CD4-positive, alpha-beta T cell treated with Interleukin-12 subunit alpha and Interleukin-12 subunit beta, for 1 hour (primary cell): ENCODE data around the gene LIN54.
"Not testable (repeated sequence)": the region's sequence is repeated elsewhere in the genome, so short reads cannot be mapped to it uniquely, and the experiment has no call there.

ENCODE experiments used
- DNase-seq: peaks from one replicate; pipeline ENCODE4 v3.0.0-alpha.2; 2020

Gene LIN54

DNA sequence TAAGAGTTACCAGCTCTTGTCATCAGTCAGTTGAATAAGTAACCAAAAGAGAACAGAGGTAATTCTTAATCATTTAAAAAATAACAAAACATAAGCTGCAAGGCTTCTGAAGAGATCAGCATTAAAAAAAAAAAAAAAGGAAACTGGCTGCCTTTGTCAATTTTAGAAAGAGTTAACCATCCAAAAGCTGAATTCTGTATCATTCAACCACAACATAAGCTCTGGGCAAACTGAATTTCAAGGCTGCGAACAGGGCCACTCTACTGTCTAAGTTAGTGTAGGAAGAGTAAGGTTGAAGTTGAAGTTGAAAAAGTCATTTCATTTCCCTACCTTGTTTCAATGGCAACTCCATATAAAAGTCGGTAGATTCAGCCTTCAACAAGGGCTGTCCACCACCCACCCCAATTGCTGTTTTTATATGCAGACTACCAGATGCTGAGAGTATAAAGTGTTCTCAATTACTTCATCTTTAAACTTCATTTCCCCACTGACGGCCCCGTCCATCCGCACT lies 1.1 kb upstream of the LIN54 start:
- no peak for DNase-seq

DNA sequence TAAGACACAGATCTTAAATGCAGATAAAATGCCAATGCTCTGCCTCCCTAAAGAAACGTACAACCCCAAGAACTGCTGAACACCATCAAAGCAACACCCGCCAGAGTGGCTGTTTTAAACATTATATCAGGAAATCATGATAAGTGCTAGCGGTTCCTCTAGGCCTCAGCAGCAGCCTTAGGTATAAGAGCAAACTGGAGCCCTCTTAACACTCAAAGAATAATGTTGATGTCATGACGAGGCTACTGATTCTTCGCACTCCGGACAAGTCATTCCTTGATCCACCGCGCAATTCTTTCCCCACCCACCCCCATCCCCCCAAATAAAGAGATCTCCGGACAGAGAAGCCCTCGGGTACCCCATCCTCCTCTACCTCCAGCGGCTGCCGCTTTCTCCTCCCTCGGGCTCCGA lies 507 bp downstream of the LIN54 start:
- DNase-seq = peak; percentile 27

DNA sequence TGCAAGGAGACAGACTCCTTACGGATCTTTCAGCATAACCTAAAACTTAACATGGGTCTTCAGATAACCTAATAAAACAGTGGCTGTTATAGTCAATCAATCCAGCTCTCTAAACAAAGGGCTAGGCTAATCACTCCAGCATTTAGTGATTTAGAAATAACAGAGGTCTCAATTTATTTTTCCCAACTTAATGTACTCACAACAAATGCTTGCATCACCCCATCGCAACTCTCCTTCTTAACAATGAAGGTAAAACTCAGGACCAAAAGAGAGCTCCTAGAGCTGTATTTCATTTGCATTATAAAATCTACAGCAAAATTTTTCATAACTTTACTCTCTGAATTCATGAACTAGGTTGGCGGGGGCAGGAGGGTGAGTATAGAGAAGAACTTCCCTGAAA lies 1.1 kb downstream of the LIN54 start:
- DNase-seq = no peak

DNA sequence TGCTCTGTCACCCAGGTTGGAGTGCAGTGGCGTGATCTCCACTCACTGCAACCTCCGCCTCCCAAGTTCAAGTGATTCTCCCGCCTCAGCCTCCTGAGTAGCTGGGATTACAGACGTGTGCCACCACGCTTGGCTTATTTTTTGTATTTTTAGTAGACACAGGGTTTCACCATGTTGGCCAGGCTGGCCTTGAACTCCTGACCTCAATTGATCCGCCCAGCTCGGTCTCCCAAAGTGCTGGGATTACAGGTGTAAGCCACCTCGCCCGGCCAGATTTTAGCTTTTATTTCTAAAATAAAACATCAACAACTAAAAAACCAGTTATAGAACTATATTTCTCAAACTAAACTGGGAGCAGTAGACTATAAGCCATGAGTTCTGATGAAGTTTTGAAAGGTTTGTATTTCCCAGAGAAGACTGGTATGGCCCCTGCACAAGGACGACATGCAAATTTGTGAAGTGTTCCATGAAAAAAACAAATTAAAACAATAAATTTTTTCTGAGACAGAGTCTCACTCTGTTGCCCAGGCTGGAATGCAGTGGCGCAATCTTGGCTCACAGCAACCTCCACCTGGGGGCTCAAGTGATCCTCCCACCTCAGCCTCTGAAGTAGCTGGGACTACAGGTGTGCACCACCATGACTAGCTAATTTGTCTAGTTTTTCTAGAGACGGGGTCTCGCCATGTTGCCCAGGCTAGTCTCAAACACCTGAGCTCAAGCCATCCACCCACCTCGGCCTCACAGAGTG lies 7.4 kb downstream of the LIN54 start:
- DNase-seq = not testable (repeated sequence)

DNA sequence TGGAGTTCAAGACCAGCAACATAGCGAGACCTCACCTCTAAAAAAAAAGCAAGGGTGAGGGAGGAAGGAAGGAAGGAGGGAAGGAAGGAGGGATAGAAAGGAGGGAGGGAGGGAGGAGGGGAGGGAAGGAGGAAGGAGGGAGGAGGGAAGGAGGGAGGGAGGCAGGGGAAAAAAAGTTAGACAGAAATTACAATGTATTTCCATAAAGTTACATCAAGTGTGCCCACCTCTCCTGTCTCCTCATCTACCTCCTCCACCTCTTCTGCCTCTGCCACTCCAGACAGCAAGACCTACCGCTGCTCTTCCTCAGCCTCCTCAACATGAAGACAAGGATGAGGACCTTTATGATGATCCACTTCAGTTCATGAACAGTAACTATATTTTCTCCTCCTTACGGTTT lies 8.3 kb downstream of the LIN54 start:
- DNase-seq = no peak

DNA sequence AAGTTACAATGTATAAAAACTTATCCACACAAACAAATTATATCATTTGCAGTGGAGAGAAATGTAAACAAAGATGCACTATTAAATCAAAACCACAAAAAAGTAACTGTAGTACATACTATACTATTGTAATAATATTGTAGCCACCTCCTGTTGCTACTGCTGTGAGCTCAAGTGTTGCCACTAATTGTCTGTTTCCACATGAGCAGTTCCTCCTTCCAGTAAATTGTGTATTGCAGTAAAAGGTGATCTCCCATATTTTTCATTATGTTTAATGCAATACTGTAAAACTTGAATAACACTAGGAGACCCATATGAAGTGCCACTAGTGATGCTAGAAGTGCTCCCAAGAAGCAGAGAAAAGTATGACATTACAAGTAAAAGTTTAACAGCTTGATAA lies 11.7 kb downstream of the LIN54 start:
- no peak for DNase-seq

DNA sequence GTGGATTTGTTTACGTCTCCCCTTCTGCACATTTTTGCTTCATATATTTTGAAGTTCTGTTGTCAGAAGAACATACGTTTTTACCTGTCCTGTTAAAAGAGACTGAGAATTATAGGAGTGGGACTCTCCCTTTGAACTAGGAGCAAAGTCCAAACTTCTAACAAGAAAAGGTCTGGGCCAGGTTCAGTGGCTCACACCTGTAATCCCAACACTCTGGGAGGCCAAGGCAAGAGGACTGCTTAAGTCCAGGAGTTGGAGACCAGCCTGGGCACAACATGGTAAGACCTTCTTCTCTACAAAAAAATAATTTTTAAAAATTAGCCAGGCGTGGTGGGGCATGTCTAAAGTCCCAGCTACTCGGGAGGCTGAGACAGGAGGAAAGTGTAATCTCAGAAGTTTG lies 15.8 kb downstream of the LIN54 start:
- no peak for DNase-seq

DNA sequence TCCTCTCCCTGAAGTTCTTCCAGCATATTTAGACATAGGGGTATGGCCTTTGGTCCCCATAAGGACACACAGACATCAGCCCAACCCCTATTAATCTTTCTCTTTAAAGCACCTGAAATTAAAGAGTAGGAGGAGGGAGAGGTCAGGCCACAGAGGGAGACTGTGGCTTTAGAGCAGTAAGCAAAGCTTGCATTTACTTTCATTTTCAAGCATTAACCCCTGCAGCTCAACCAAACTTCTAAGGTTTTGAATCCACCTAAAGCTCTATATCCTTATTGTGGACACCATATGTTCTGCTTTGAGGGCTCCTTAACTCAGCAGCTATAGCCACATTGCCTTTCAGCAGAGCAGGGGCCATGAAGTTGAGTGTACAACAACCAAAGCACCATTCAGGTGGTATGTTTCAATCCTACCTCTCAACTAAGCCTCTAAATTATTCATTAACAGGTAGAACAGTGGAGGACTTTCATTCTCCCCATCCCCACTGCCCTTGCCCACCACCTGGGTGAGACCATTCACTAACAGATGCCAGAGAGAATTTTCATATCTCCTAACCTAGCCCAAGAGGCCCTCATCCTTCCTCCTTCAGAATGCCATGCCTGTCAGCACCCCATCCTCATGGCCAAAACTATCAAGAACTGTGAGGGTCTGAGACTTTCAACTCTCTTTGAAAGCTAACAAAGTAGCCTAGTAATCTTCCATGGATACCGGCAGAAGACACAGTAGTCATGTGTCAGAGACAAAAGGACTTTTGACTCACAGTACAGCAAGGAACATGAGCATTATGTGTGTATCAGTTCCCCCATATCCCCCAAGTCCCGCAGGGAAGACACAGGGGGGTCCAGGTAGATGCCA lies 20.8 kb downstream of the LIN54 start:
- DNase-seq = peak; percentile 38

DNA sequence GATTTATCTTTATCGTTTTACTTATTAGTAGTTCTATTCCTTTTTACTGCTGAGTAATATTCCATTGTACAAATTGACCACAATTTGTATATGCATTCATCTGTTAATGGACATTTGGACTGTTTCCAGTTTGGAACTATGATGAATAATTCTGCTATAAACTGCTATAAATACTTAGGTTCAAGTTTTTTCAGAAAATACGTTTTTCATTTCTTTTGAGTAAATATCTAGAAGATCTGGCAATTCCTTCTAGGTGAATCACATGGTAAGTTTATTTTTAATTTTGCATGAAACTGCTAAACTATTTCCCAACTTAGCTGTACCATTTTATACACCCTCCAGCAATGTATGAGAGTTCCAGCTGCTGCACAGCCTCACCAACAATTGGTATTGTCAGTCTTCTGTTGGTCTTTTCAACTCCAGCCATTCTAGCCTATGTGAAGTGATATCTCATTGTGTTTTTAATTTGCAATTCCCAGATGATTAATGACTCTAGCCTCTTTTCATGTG lies 22.2 kb downstream of the LIN54 start:
- DNase-seq = no peak

DNA sequence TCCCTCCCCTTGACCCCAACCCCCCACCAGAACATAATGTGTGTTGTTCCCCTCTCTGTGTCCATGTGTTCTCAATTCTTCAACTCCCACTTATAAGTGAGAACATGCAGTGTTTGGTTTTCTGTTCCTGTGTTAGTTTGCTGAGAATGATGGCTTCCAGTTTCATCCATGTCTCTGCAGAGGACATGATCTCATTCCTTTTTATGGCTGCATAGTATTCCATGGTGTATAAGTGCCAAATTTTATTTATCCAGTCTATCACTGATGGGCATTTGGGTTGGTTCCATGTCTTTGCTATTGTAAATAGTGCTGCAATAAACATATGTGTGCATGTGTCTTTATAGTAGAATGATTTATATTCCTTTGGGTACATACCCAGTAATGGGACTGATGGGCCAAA lies 23.1 kb downstream of the LIN54 start:
- not testable (repeated sequence) for DNase-seq

DNA sequence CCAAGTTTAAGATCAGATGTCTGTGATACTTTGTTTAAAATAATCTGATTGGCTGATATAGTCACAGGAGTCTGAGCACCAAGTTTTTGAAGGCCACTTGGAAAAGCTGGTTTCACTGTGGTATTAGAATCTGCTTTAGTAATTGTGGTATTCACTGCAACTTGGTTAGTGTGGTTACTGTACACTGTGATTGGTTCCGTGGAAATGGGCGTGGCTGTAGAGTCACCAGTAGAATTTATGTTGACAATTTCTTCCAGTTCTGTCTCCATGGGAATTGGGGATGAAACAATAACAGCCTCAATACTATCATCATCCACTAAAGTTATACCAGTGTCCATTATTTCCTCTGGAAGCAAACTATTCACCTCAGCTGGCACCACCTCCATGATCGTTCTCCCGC lies 26.2 kb downstream of the LIN54 start:
- no peak for DNase-seq

DNA sequence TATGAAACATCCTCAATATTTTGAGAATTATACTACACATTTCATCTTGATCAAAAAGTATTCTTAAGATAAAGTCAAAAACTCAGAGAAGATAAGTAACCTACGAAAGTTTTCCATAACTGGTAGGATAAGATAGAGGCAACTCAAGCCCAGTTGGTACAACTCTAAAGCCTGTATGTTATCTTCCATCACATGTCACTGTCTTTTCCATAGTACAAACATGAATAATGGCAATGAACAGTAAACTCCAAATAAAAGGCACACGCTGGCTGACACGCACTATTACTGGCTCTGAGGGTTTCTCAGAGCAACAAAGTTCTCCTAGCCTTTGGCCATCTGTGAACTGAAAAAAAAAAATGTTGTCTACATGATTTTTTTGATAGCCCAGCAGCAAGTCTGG lies 27.2 kb downstream of the LIN54 start:
- no peak for DNase-seq

DNA sequence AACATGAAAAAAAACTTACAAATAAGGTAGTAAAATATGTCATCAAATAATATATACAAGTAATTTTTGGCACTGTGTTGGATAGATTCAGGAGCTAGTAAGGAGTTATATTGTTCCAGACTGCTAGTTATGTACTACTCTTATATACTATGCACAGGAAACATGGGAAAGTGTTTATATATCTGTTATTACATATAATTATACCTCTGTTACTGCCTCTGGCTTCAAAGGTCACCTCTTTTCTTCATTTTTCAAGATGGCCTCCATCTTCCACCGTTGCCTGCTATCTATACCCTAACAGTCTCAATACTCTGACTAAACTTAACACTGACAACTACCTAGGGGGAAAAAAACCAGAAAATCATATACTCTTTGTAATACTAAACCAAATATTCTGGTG lies 29.5 kb downstream of the LIN54 start:
- DNase-seq = no peak

DNA sequence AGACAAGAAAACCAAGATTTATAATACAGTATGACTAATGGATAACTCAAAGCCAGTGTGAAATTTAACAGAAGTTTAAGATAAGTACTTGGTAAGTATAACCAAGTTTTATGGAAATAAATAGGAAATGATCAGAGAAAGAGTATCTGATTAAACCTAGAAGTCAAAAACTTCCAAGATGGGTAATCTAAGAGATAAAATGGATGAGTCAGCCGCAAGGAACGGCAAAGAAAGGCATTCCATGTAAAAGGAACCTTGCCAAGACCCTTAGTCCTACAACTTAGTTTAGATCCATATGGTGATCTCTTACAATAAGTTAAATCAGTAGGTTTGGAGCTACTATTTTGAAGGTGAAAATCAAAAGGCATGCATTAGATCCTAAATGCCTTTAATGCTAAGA lies 34.8 kb downstream of the LIN54 start:
- no peak for DNase-seq

DNA sequence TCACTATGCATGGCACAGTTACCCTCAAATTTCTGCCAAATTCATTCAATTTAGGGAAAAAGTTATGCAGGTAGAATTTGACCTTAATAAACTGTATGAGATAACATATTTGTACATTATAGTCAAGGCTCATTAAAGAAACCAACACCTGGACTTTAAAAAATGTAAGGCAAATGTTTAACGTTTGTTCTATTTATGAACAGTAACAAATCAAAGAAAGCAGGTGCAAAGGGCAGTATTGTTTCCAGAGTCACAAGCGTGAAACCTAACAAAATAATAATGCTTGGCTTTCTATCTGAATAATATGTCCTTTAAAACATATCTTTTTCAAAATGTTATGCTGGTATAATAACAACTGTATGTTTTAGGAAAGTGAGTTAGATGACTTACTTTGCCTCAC lies 41.2 kb downstream of the LIN54 start:
- no peak for DNase-seq

DNA sequence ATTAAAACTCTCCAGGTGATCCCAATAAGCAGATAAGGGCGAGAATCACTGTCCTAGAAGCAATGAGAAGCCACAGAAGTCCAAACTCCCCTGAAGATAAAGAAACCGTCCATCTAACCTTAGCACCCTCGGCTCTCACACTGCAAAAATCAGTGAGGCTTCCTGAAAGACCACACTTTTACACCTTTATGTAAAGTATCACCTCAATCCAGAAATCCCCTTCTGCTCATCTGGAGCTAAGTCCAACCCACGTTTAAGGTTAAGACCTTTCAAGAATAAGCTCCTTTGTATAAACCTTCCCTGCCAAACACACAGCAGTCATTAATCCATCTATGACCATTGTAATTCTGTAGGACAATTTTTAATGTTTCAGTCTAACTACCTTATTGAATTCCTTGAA lies 41.7 kb downstream of the LIN54 start:
- no peak for DNase-seq

DNA sequence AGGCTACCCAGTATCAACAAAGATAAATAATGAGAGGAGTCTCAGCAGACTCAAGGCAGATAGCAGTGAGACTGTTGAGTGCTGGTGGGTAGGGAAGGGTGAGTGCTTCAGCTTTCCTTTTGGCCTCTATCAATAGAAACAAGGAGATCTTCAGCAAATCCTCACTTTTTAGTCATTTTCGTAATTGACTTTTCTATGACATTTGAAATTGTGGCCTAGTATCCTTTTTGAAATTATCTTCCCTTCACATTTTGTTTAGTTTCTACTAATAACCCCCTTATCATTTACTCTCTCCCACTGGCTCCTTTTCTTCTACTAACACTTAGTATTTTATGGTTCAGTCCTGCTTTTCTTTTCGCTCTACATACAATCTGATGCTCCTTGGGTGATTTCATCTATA lies 44.9 kb downstream of the LIN54 start:
- DNase-seq = no peak

DNA sequence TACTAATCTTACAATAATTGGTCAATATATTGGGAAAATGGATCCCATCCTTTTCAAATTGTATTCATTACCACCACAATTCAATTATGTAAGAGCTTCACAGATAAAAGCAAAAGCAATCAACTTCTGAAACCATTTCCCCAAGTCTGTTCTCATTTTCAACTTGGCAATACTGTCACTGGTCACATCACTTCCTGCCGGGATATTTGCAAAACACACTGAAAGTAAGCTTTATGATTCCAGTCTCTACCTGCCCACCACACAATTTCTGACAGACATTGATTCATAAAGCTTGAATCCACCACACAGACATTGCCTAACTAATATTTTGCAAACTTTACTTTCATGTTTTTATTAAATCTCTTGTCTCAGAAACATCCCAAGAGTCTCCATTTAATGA lies 53.6 kb downstream of the LIN54 start:
- DNase-seq = no peak

DNA sequence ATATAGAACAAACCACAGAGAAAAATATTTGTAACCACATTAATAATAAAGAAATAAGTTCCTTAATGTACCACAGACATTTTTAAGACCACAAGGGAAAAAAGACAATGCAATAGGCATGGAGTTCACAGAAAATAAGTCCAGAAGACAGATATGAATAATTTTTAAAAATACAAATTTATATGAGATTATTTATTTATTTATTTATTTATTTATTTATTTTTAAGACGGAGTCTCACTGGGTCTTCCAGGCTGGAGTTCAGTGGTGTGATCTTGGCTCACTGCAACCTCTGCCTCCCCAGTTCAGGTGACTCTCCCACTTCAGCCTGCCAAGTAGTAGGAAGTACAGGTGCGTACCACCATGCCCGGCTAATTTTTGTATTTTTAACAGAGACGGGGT lies 56.4 kb downstream of the LIN54 start:
- DNase-seq = no peak

DNA sequence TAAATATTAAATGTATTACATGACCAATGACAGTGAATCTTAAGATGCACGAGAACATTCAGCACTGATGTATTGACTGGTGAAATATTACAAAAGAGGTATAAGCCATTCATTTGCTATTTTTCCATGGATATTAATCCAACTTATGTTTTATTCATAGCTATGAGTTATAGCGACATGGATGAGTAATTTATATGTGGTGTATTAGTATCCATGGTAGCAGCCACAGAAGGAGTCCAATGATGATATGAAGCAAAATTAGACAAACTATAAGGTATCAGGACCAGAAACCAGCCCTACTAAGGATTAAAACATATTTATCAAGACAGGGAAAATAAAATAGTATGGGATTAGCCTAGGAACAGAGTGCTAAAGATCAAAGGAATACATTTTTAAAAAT lies 59.4 kb downstream of the LIN54 start:
- no peak for DNase-seq

DNA sequence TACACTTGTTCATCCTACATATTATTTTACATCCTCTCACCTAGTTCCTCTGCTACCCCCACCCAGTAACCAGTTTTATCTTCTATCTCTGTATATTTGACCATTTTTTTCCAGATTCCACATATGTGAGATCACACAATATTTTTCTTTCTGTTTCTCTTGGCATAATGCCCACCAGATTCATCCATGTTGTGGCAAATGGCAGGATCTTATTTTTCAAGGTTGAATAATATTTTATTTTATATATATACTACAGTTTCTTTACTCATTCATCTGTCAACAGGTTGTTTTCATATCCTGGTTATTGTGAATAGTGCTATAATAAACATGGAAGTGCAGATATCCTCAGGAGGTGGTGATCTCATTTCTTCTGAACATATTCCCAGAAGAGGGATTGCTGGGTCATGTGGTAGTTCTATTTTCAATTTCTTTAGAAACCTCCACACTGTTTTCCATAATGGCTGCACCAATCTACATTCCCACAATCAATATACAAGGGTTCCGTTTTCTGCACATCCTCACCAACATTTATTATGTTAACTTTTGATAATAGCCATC lies 61.9 kb downstream of the LIN54 start:
- DNase-seq = no peak

DNA sequence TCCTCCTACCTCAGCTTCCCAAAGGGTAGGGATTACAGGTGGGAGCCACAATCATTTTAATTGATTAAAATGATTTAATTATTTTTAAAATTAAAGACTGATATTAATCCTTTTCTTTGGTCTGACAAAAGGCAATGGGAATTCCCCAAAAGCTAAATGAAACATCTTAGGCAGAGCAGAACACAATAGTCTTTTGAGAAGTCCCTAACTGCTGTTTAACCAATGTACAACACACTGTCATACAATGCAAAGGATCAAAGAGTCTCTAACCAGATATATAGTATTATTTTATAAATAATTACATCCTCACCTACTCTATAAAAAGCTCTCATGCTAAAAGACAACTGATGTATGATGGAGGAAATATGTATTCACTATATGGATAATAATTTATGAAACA lies 63.1 kb downstream of the LIN54 start:
- no peak for DNase-seq

DNA sequence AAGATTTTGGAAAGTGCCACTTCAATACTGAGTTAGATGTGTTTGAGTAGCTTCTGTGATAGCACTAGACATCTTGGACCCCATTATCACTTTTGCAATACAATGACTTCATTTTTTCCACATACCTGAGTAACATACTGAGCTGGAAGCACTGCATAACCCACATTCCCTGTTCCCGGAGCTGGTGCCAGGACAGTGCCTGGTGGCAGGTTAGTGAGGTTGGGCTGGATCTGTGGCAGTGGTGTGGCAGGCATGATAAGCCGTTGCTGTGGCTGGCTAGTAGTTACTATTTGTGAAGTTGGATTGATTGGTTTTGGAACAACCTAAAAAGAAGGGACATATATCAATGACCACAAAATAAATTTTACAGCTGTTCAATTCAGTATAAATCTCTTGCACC lies 71.2 kb downstream of the LIN54 start:
- no peak for DNase-seq

DNA sequence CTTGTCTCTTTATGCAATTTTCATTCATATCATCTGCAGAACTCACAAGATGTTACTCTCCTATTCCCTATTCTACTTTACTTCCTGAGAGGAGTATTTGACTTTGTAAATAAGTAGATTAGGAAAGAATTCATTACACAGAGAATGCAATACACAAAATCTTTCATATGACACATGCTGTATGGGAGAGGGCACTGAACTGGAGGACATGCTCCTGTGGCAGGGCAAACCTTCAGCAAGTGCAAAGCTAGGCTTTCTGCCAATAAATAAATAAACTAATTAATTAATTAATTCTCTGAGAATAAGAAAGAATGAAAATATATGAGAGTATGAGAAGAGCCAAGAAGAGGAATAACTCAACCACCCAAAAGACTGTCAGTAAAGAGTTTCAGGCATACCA lies 76.2 kb downstream of the LIN54 start:
- no peak for DNase-seq
